Transverse colon (tissue), 4 donors: ENCODE data around the gene CADPS. TPM values are rescaled to one million over a fixed set of nuclear protein-coding genes. Genes with fewer than 3 reads are reported as not detected.

Source experiments
- DNase-seq: peaks from one replicate; pipeline ENCODE4 v3.0.0-alpha.2; 2019
- H3K27ac ChIP-seq, 4 donors: fragments of 200-600 bp; sonication (generic); 2 replicates each; pipeline ENCODE4 v1.5.1; 2016 to 2018; ENCODE audit warnings: inconsistent platforms in 4 of 4
- H3K27me3 ChIP-seq: fragments of 200-600 bp; sonication (generic); 2 replicates; pipeline ENCODE4 v1.5.1; 2017; ENCODE audit warnings: inconsistent platforms
- H3K36me3 ChIP-seq, 4 donors: fragments of 200-600 bp; sonication (generic); 2 replicates each; pipeline ENCODE4 v1.5.1; 2017 to 2019; ENCODE audit warnings: inconsistent platforms in 4 of 4
- H3K4me1 ChIP-seq, 4 donors: fragments of 200-600 bp; sonication (generic); 2 replicates each; pipeline ENCODE4 v1.5.1; 2017 to 2020; ENCODE audit warnings: inconsistent platforms in 4 of 4
- H3K4me3 ChIP-seq, 4 donors: fragments of 200-600 bp; sonication (generic); 1 replicate in 1 of 4; 2 replicates in 3 of 4; pipeline versions ENCODE4 v1.5.1 to v1.6.1; 2017 to 2019; ENCODE audit warnings: inconsistent platforms in 4 of 4
- H3K9me3 ChIP-seq, 2 donors: fragments of 200-600 bp; sonication (generic); 2 replicates each; pipeline ENCODE4 v1.5.1; 2017 to 2019; ENCODE audit warnings: inconsistent platforms in 2 of 2
- EP300 ChIP-seq: sonication (generic); formaldehyde crosslinking; IDR thresholded peaks from one replicate; pipeline ENCODE4 v1.6.1; 2017; ENCODE audit warnings: antibody characterized with exemption, low read depth
- POLR2A ChIP-seq: fragments of 450-650 bp; IDR thresholded peaks from one replicate; pipeline ENCODE4 v1.6.1; 2016; ENCODE audit warnings: antibody characterized with exemption, mild to moderate bottlenecking, moderate library complexity
- POLR2AphosphoS5 ChIP-seq, 3 donors: sonication (generic); formaldehyde crosslinking; IDR thresholded peaks; one replicate each; pipeline ENCODE4 v1.6.1; 2016; ENCODE audit warnings: antibody characterized with exemption in 3 of 3
- WGBS, 2 donors: methylation state at CpG; one replicate each; pipeline ENCODE4 v1.1.5; 2018; ENCODE audit warnings: low coverage in 1 of 2; 5-methylcytosine and 5-hydroxymethylcytosine counted together
- in situ Hi-C, 4 donors: fragments of 200-750 bp; cut with MboI; loops; one replicate each; pipeline versions ENCODE4 v1.15.0 to v1.15.1; 2017; ENCODE audit warnings: low sequenced_read_pairs in 3 of 4, low pct_ligation_motif_present in 1 of 4, low pct_unique_long_range_greater_than_20kb in 1 of 4
- intact Hi-C: fragments of 100-400 bp; cut with DNase I; formaldehyde crosslinking; loops from one replicate; pipeline ENCODE4 v1.15.1; 2023; ENCODE audit warnings: low total_unique reads
- total RNA-seq, 4 donors: library from RNA; depleted of rRNA; stranded (reverse); fragments of >200 nt; gene quantifications; one replicate each; pipeline ENCODE4 v1.1.0, GENCODE V29; 2016
- TF ChIP-seq, protein P1 (sequence below), 5 experiments: fragments of 200-600 bp in 3 of 5; fragments of 450-650 bp in 2 of 5; sonication (generic) in 3 of 5; IDR thresholded peaks; 1 replicate in 2 of 5; 2 replicates in 3 of 5; pipeline ENCODE4 v1.5.1; 2016 to 2017; ENCODE audit warnings: antibody characterized with exemption in 5 of 5, inconsistent platforms in 3 of 5, mild to moderate bottlenecking in 2 of 5, moderate library complexity in 1 of 5

The CADPS gene
- total RNA-seq, 4 donors from 2014 or later, result 1.9 to 22.7 (median 8.9) TPM

DNA sequence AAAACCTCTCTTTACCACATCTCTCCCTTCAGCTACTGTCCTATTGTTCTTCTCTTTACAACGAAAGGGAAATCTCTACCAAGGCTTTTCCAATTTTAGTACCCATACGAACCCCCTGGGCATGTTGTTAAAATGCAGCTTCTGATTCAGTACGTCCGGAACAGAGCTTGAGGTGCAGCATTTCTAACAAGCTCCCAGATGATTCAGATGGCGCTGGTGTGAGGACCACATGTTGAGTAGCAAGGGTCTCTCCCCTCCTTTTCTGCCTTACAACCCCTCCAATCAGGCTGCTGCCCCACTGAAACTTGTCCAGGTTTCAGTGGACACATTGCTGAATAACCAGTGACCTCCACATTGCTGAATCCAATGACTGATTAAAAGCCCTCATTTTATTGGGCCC, 324.8 kb downstream of the CADPS start:
- TF ChIP-seq, protein P1, sequence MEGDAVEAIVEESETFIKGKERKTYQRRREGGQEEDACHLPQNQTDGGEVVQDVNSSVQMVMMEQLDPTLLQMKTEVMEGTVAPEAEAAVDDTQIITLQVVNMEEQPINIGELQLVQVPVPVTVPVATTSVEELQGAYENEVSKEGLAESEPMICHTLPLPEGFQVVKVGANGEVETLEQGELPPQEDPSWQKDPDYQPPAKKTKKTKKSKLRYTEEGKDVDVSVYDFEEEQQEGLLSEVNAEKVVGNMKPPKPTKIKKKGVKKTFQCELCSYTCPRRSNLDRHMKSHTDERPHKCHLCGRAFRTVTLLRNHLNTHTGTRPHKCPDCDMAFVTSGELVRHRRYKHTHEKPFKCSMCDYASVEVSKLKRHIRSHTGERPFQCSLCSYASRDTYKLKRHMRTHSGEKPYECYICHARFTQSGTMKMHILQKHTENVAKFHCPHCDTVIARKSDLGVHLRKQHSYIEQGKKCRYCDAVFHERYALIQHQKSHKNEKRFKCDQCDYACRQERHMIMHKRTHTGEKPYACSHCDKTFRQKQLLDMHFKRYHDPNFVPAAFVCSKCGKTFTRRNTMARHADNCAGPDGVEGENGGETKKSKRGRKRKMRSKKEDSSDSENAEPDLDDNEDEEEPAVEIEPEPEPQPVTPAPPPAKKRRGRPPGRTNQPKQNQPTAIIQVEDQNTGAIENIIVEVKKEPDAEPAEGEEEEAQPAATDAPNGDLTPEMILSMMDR (IDR thresholded peaks at IDR 0.05), result no peak
- no peak for TF ChIP-seq POLR2A
- no peak for TF ChIP-seq POLR2AphosphoS5 (IDR thresholded peaks at IDR 0.05)
- TF ChIP-seq EP300, result no peak
- Histone ChIP-seq H3K27me3 (no peaks in the 10 kb centered on the region), H3K4me1 (no peaks in the 10 kb centered on the region), H3K9me3 (no peaks in the 10 kb centered on the region), H3K4me3 (no peak overlapping the region), H3K27ac (no peak overlapping the region), H3K36me3 (no peaks in the 10 kb centered on the region)
- 74% methylated on average over 5 of the region's 5 CpGs; no CpG with 5 or more reads in 1 of the 2 donors for WGBS, 2 donors
- intact Hi-C loops (loop anchor here (10.0 kb wide), 1 partner anchor 596 kb away; no protein-coding TSS in a partner anchor), in situ Hi-C loops (loop anchor here in 2 of 4 donors (10.0 to 25.0 kb wide), 3 partner anchors 213 to 346 kb away; no protein-coding TSS in a partner anchor)
- no peak for DNase-seq

DNA sequence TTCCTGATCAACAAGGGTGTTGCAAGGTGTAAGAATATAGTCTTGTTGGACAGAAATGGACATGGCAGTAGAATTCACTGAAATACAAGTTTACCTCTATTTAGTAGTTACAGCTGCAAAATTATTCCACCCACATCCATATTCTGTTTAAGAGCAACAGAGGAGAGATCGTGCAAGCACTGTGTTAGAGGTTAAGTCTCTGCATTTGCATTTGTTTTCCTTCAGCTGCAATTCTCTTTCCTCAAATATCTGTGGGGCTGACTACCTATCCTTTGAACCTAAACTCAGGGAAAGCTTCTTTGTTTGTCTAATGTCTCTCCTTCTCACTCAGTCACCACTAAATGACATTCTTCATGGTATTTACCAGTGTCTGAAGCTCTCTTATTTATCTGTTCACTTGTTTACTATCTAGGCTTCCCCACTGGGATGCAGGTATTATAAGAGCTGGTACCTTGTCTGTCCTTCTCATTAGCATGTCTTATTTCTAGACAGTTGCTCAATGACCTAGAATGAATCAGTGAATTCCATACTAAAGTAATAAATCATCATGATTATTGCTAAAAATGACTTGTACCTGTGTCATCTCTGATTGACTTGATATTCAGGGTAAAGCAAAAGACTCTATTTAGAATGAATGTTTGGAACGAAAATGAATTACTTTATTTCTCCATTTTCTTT, 326.5 kb downstream of the CADPS start:
- Histone ChIP-seq H3K4me3 (no peak overlapping the region), H3K9me3 (no peaks in the 10 kb centered on the region), H3K27ac (no peak overlapping the region), H3K4me1 (no peaks in the 10 kb centered on the region), H3K27me3 (no peaks in the 10 kb centered on the region), H3K36me3 (no peaks in the 10 kb centered on the region)
- no peak for DNase-seq
- in situ Hi-C loops (no loop called here), intact Hi-C loops (no loop called here)
- TF ChIP-seq, protein P1 (IDR thresholded peaks at IDR 0.05), result no peak
- TF ChIP-seq EP300 (no peak), POLR2AphosphoS5 (IDR thresholded peaks at IDR 0.05) (no peak), POLR2A (no peak)
- 56 to 72% methylated on average over 2 of the region's 2 CpGs for WGBS, 2 donors

DNA sequence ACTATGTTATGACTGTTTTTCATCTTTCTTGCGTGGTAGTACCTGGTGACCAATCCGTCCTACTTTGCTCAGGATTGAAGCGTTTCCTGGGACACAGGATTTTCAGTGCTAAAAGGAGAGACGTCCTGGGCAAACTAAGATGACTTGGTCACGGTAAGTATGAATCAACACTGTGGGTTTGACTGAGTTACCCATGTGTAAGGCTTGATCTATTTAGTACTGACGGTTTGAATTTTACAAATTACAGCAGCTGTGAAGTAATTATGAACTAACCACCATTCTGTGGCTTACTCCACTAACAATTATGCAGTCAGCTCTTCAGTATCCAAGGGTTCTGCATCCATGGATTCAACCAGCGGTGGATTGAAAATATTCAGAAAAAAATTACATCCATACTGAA, 328.9 kb downstream of the CADPS start:
- Histone ChIP-seq H3K36me3 (no peaks in the 10 kb centered on the region), H3K4me1 (no peaks in the 10 kb centered on the region), H3K27ac (no peak overlapping the region), H3K4me3 (no peak overlapping the region), H3K27me3 (no peaks in the 10 kb centered on the region), H3K9me3 (no peaks in the 10 kb centered on the region)
- no peak for DNase-seq
- TF ChIP-seq POLR2A, result no peak
- no peak for TF ChIP-seq EP300
- no peak for TF ChIP-seq POLR2AphosphoS5 (IDR thresholded peaks at IDR 0.05)
- TF ChIP-seq, protein P1 (IDR thresholded peaks at IDR 0.05), result no peak
- in situ Hi-C loops (no loop called here), intact Hi-C loops (no loop called here)
- 81 to 100% methylated on average over 1 to 7 of the region's 7 CpGs for WGBS, 2 donors

DNA sequence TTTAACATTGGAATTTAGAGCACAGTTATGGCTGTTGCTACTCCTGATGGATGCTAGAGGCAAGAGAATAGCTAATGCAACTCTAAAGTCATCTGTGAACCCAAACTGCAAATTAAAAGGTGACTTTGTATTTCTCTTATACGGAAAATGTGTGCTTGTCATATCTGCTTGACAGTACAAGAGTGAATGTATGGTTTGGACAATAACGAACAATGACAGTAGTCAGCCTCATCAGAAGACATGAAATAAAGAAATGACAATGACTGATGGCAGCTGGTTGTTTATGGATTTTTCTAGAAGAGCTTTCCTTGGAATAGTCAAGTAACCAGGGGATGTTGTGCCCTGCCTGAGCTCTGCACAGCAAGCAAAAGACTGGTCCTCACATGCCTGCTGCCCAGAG, 333.0 kb downstream of the CADPS start:
- in situ Hi-C loops (no loop called here), intact Hi-C loops (no loop called here)
- no peak overlapping the region for H3K4me3 ChIP-seq

More for the DNA sequence above, 333.0 kb downstream of the CADPS start:
- no peaks in the 10 kb centered on the region for H3K27me3 ChIP-seq
- H3K9me3 ChIP-seq, result no peaks in the 10 kb centered on the region
- WGBS, 2 donors, result 85 to 95% methylated on average over 2 of the region's 2 CpGs
- no peak overlapping the region for H3K27ac ChIP-seq
- no peaks in the 10 kb centered on the region for H3K36me3 ChIP-seq
- H3K4me1 ChIP-seq, result no peaks in the 10 kb centered on the region
- TF ChIP-seq, protein P1 (IDR thresholded peaks at IDR 0.05), result no peak
- TF ChIP-seq POLR2AphosphoS5 (IDR thresholded peaks at IDR 0.05) (no peak), EP300 (no peak), POLR2A (no peak)
- no peak for DNase-seq
